Glomerular endothelial cell (primary cell): ENCODE measurements around the gene COL9A1. TPM values are rescaled to one million over a fixed set of nuclear protein-coding genes. Genes with fewer than 3 reads are reported as not detected.
"Not testable (repeated sequence)": the region's sequence is repeated elsewhere in the genome, so short reads cannot be mapped to it uniquely, and the experiment has no call there.

Source experiments
- DNase-seq: peaks from one replicate; pipeline ENCODE4 v3.0.0-alpha.2; 2011; ENCODE audit warnings: low read depth, low spot score; ENCODE audit errors: extremely low read depth
- total RNA-seq: library from RNA; depleted of rRNA; stranded (reverse); fragments of >200 nt; gene quantifications from 2 replicates; pipeline ENCODE4 v1.2.3, GENCODE V29; 2015

The COL9A1 gene
- not detected in 2 replicates for total RNA-seq

- no peak for DNase-seq
Observed at GRCh38 chr6:70303034-70303525, at the start of gene COL9A1. COL9A1 (minus strand) TSS chr6:70303084; CDS start chr6:70302924, 160 bp downstream.

- DNase-seq: no peak
Observed at GRCh38 chr6:70351461-70351860, 48.6 kb upstream of the COL9A1 start.

- no peak for DNase-seq
Observed at GRCh38 chr6:70345619-70346018, 42.7 kb upstream of the COL9A1 start.

GRCh38 chr6:70343313-70343712 is 40.4 kb upstream of the COL9A1 start:
- DNase-seq: no peak

GRCh38 chr6:70339810-70340209 is 36.9 kb upstream of the COL9A1 start:
- not testable (repeated sequence) for DNase-seq

- no peak for DNase-seq
Observed at GRCh38 chr6:70338775-70339174, 35.9 kb upstream of the COL9A1 start.

- no peak for DNase-seq
Observed at GRCh38 chr6:70337743-70338105, 34.8 kb upstream of the COL9A1 start.

- no peak for DNase-seq
Observed at GRCh38 chr6:70336996-70337742, 34.3 kb upstream of the COL9A1 start.

GRCh38 chr6:70327036-70327435 is 24.2 kb upstream of the COL9A1 start:
- no peak for DNase-seq

GRCh38 chr6:70325009-70325408 is 22.1 kb upstream of the COL9A1 start:
- DNase-seq: no peak

- DNase-seq: not testable (repeated sequence)
Observed at GRCh38 chr6:70317799-70318198, 14.9 kb upstream of the COL9A1 start.

GRCh38 chr6:70315079-70315751 is 12.3 kb upstream of the COL9A1 start:
- no peak for DNase-seq

- no peak for DNase-seq
Observed at GRCh38 chr6:70314296-70314695, 11.4 kb upstream of the COL9A1 start.

GRCh38 chr6:70312165-70312745 is 9.4 kb upstream of the COL9A1 start:
- no peak for DNase-seq

- DNase-seq: peak; percentile 25
Observed at GRCh38 chr6:70310063-70310694, 7.3 kb upstream of the COL9A1 start.

- no peak for DNase-seq
Observed at GRCh38 chr6:70309243-70309642, 6.4 kb upstream of the COL9A1 start.

- DNase-seq: not testable (repeated sequence)
Observed at GRCh38 chr6:70308142-70308541, 5.3 kb upstream of the COL9A1 start.

GRCh38 chr6:70307008-70307407 is 4.1 kb upstream of the COL9A1 start:
- DNase-seq: no peak

- no peak for DNase-seq
Observed at GRCh38 chr6:70304616-70305015, 1.7 kb upstream of the COL9A1 start.

GRCh38 chr6:70299456-70299855 is 3.4 kb downstream of the COL9A1 start:
- no peak for DNase-seq

- no peak for DNase-seq
Observed at GRCh38 chr6:70298068-70298467, 4.8 kb downstream of the COL9A1 start.
